ENCODE measurements around the gene PANK1. TPM values are rescaled to one million over a fixed set of nuclear protein-coding genes. Genes with fewer than 3 reads are reported as not detected.

PANK1 gene
- total and polyA plus RNA-seq, 3 donors from 2014 or later, result 6.3 to 15.3 (median 9.2) TPM

- Histone ChIP-seq H3K27ac (no peak overlapping the region), H3K4me1 (no peaks in the 10 kb centered on the region), H3K27me3 (no peaks in the 10 kb centered on the region), H3K9me3 (no peaks in the 10 kb centered on the region), H3K36me3 (ENCODE audit: low read depth, missing control alignments) (no peaks in the 10 kb centered on the region), H3K4me3 (no peak overlapping the region)
- no peak for DNase-seq
- intact Hi-C loops (cut with DNase I; ENCODE audit: low total_unique reads), result no loop called here
- TF ChIP-seq POLR2A (IDR thresholded peaks at IDR 0.05) (no peak), CTCF (IDR thresholded peaks at IDR 0.05) (no peak)
- WGBS, 2 donors, result 86 to 100% methylated on average over 1 of the region's 1 CpG
These were observed 25.9 kb upstream of the PANK1 start for GRCh38 chr10:89670926-89671325.

- Histone ChIP-seq H3K27ac (no peak overlapping the region), H3K4me3 (no peak overlapping the region), H3K27me3 (no peaks in the 10 kb centered on the region), H3K4me1 (peaks cover 5% of the 10 kb centered on the region), H3K36me3 (ENCODE audit: low read depth, missing control alignments) (no peaks in the 10 kb centered on the region), H3K9me3 (no peaks in the 10 kb centered on the region)
- intact Hi-C loops (cut with DNase I; ENCODE audit: low total_unique reads), result no loop called here
- WGBS, 2 donors, result 92 to 96% methylated on average over 1 of the region's 1 CpG
- TF ChIP-seq POLR2A (IDR thresholded peaks at IDR 0.05) (no peak), CTCF (IDR thresholded peaks at IDR 0.05) (no peak)
- DNase-seq, result no peak
These were observed 24.9 kb upstream of the PANK1 start for GRCh38 chr10:89669985-89670384.

- TF ChIP-seq CTCF (IDR thresholded peaks at IDR 0.05) (no peak), POLR2A (IDR thresholded peaks at IDR 0.05) (no peak)
- Histone ChIP-seq H3K36me3 (ENCODE audit: low read depth, missing control alignments) (no peaks in the 10 kb centered on the region), H3K4me1 (peaks cover 9% of the 10 kb centered on the region), H3K9me3 (no peaks in the 10 kb centered on the region), H3K27ac (no peak overlapping the region), H3K4me3 (no peak overlapping the region), H3K27me3 (no peaks in the 10 kb centered on the region)
- DNase-seq, result no peak
- intact Hi-C loops (cut with DNase I; ENCODE audit: low total_unique reads), result no loop called here
- WGBS, 2 donors, result 83 to 88% methylated on average over 3 of the region's 3 CpGs
These were observed 23.5 kb upstream of the PANK1 start for GRCh38 chr10:89668386-89669071.

GRCh38 chr10:89666138-89666537 lies 21.1 kb upstream of the PANK1 start:
- H3K9me3 ChIP-seq, result no peaks in the 10 kb centered on the region
- no peak overlapping the region for H3K27ac ChIP-seq
- no peak overlapping the region for H3K4me3 ChIP-seq
- no peak for TF ChIP-seq CTCF (IDR thresholded peaks at IDR 0.05)
- TF ChIP-seq POLR2A (IDR thresholded peaks at IDR 0.05), result no peak
- 88 to 91% methylated on average over 1 of the region's 1 CpG for WGBS, 2 donors
- peaks cover 9% of the 10 kb centered on the region for H3K4me1 ChIP-seq
- DNase-seq, result no peak
- intact Hi-C loops (cut with DNase I; ENCODE audit: low total_unique reads), result no loop called here
- no peaks in the 10 kb centered on the region for H3K27me3 ChIP-seq
- no peaks in the 10 kb centered on the region for H3K36me3 ChIP-seq (ENCODE audit: low read depth, missing control alignments)

GRCh38 chr10:89665302-89665701 lies 20.3 kb upstream of the PANK1 start:
- TF ChIP-seq CTCF (IDR thresholded peaks at IDR 0.05) (no peak), POLR2A (IDR thresholded peaks at IDR 0.05) (no peak)
- intact Hi-C loops (cut with DNase I; ENCODE audit: low total_unique reads), result no loop called here
- Histone ChIP-seq H3K9me3 (no peaks in the 10 kb centered on the region), H3K27ac (no peak overlapping the region), H3K36me3 (ENCODE audit: low read depth, missing control alignments) (no peaks in the 10 kb centered on the region), H3K27me3 (no peaks in the 10 kb centered on the region), H3K4me1 (peaks cover 9% of the 10 kb centered on the region), H3K4me3 (no peak overlapping the region)
- peak; percentile 61 for DNase-seq
- WGBS, 2 donors, result 25 to 32% methylated on average over 2 of the region's 2 CpGs

All from testis (tissue), 3 donors.